ENCODE data around the gene RPL32.

DNA sequence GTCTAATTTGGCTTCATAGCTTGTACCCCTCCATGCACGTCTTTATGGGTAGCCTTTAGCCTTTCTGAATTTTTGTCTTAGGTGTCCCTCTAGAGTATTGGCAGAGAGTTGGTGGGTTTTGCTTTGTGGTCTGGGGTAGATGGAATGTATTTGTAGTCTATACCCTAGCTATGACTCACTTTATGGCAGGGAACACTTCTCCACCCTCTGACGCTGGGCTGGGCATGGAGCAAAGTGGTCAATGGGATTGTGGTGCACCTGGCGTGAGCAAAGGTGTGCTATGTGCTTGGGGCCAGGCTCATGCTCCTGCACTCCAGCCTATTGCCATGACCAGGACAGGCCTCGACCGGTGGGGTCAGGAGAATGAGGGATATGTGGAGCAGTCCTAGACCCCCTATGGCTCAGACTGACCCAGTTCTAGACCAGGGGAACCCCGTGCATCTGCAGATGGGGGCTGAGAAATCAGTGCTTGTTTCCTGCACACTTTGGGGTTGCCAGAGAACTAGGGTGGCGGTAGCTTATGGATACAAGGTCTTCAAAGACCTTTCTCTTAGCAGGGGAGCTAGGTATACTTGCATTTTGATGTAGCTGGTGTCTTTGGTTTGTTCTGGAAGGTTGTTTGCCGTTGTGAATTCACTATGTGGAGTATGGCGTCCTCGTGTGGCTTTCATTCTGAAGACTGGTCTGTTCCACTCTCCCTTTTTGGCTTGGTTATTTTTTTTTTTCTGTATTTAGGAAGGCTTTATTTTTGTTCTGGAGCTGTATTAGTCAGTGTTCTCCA, 49.4 kb upstream of the RPL32 start:
- TF ChIP-seq POLR2AphosphoS5 (IDR thresholded peaks at IDR 0.05; ENCODE audit: borderline replicate concordance, low read depth, low read length): no peak
- no peak for TF ChIP-seq EZH2 (IDR thresholded peaks at IDR 0.05)

Data from SK-N-MC (cell line).